Measurements from ENCODE around the gene LARP4.
"Not testable (repeated sequence)": the region's sequence is repeated elsewhere in the genome, so short reads cannot be mapped to it uniquely, and the experiment has no call there.

The LARP4 gene

GRCh38 chr12:50467439-50467838 lies 66.8 kb downstream of the LARP4 start:
- no peak for DNase-seq (ENCODE audit: low spot score)
- no peak for FAIRE-seq

- no peak for DNase-seq (ENCODE audit: low spot score)
- no peak for FAIRE-seq
Measured at GRCh38 chr12:50477241-50477832, 76.7 kb downstream of the LARP4 start.

GRCh38 chr12:50482571-50482970 lies 81.9 kb downstream of the LARP4 start:
- FAIRE-seq (peak; percentile 71), DNase-seq (ENCODE audit: low spot score) (peak; percentile 54)

- no peak for DNase-seq (ENCODE audit: low spot score)
- no peak for FAIRE-seq
Measured at GRCh38 chr12:50483488-50483887, 82.8 kb downstream of the LARP4 start.

- no peak for FAIRE-seq
Measured at GRCh38 chr12:50488801-50489200, 88.1 kb downstream of the LARP4 start.

GRCh38 chr12:50498119-50498518 lies 97.4 kb downstream of the LARP4 start:
- not testable (repeated sequence) for DNase-seq (ENCODE audit: low spot score); FAIRE-seq

More at GRCh38 chr12:50488801-50489200, 88.1 kb downstream of the LARP4 start:
- no peak for DNase-seq (ENCODE audit: low spot score)

- FAIRE-seq = no peak
- DNase-seq (ENCODE audit: low spot score) = peak; percentile 73
Measured at GRCh38 chr12:50504798-50505674, 104.4 kb downstream of the LARP4 start, which contains the start of gene DIP2B. Gene DIP2B, plus strand, starts transcription at chr12:50504985. Its CDS starts 156 bp downstream, at chr12:50505141.

- DNase-seq (ENCODE audit: low spot score) = no peak
- no peak for FAIRE-seq
Measured at GRCh38 chr12:50505675-50506530, 105.2 kb downstream of the LARP4 start.

GRCh38 chr12:50506753-50507473 lies 106.2 kb downstream of the LARP4 start:
- FAIRE-seq (no peak), DNase-seq (ENCODE audit: low spot score) (no peak)

GRCh38 chr12:50507474-50507838 lies 106.8 kb downstream of the LARP4 start:
- FAIRE-seq (no peak), DNase-seq (ENCODE audit: low spot score) (no peak)

GRCh38 chr12:50507930-50508329 lies 107.2 kb downstream of the LARP4 start:
- DNase-seq (ENCODE audit: low spot score) (no peak), FAIRE-seq (no peak)

- no peak for FAIRE-seq
Measured at GRCh38 chr12:50508414-50508813, 107.7 kb downstream of the LARP4 start.

GRCh38 chr12:50508970-50509663 lies 108.4 kb downstream of the LARP4 start:
- DNase-seq (ENCODE audit: low spot score) (no peak), FAIRE-seq (no peak)

More at GRCh38 chr12:50508414-50508813, 107.7 kb downstream of the LARP4 start:
- no peak for DNase-seq (ENCODE audit: low spot score)

GRCh38 chr12:50514526-50515276 lies 114.0 kb downstream of the LARP4 start:
- FAIRE-seq (no peak), DNase-seq (ENCODE audit: low spot score) (no peak)

- no peak for FAIRE-seq
Measured at GRCh38 chr12:50515587-50515986, 114.9 kb downstream of the LARP4 start.

GRCh38 chr12:50517421-50518048 lies 116.8 kb downstream of the LARP4 start:
- no peak for FAIRE-seq

More at GRCh38 chr12:50515587-50515986, 114.9 kb downstream of the LARP4 start:
- DNase-seq (ENCODE audit: low spot score) = no peak

GRCh38 chr12:50518090-50518489 lies 117.4 kb downstream of the LARP4 start:
- FAIRE-seq (no peak), DNase-seq (ENCODE audit: low spot score) (no peak)

More at GRCh38 chr12:50517421-50518048, 116.8 kb downstream of the LARP4 start:
- DNase-seq (ENCODE audit: low spot score) = no peak

- DNase-seq (ENCODE audit: low spot score) (no peak), FAIRE-seq (no peak)
Measured at GRCh38 chr12:50519353-50519752, 118.7 kb downstream of the LARP4 start.

All from RCC 7860 (cell line).